Loucy (cell line): Measurements from ENCODE around the gene MARCHF2.

Experiments
- CTCF ChIP-seq: fragments of 200-600 bp; sonication (generic); conservative IDR thresholded peaks from 2 replicates; pipeline ENCODE4 v1.5.1; 2014; ENCODE audit warnings: mild to moderate bottlenecking, antibody characterized with exemption, low read length
- EZH2phosphoT487 ChIP-seq: fragments of 200-600 bp; IDR thresholded peaks from 2 replicates; pipeline ENCODE4 v1.6.1; 2018; ENCODE audit warnings: antibody characterized with exemption, mild to moderate bottlenecking, moderate library complexity, borderline replicate concordance

GRCh38 chr19:8487137-8487851 lies 74.2 kb downstream of the MARCHF2 start:
- TF ChIP-seq CTCF (peak; percentile 68), EZH2phosphoT487 (no peak)
